Melanocyte of skin (primary cell): ENCODE results near the gene ZNF417. TPM values are rescaled to one million over a fixed set of nuclear protein-coding genes. Genes with fewer than 3 reads are reported as not detected.

Experiments used
- total RNA-seq, 2 donors: library from RNA; depleted of rRNA; stranded (reverse); fragments of >200 nt; gene quantifications; 2 replicates each; pipeline ENCODE4 v1.2.3, GENCODE V29; 2012

Gene ZNF417
- 1 to 10 TPM; 8.6 to 9.7 TPM for total RNA-seq

GRCh38 chr19:57916168-57916995 lies at the start of gene ZNF417:
Gene ZNF417 (minus strand): TSS chr19:57916592. CDS start chr19:57916411, 181 bp downstream.

GRCh38 chr19:57947419-57948134 lies 31.2 kb upstream of the ZNF417 start, which contains the start of gene ZNF256:
Gene ZNF256 (minus strand): TSS chr19:57947706. CDS start chr19:57947474, 232 bp downstream.

GRCh38 chr19:57934820-57935665 lies 18.7 kb upstream of the ZNF417 start, which contains the start of gene ZNF418:
Gene ZNF418 (minus strand): TSS chr19:57935402. CDS start chr19:57933822, 1,580 bp downstream.

GRCh38 chr19:57888560-57889231 lies 27.7 kb downstream of the ZNF417 start, which contains the start of gene ZNF814:
Gene ZNF814 (minus strand): TSS chr19:57889037. CDS start chr19:57888802, 235 bp downstream.

Other genes with a start within 250 kb of the ZNF417 start
- gene ZSCAN4, start 247.7 kb downstream of the ZNF417 start, total RNA-seq, result not detected
- 10 to 100 TPM in 1 of 2 donors, 1 to 10 TPM in 1; 6.9 to 11.7 TPM for gene ZNF551, start 234.6 kb downstream of the ZNF417 start, total RNA-seq
- 1 to 10 TPM; 2.7 to 5.9 TPM for gene ZNF154, start 207.4 kb downstream of the ZNF417 start, total RNA-seq
- 10 to 100 TPM in 1 of 2 donors, 1 to 10 TPM in 1; 9.7 to 12.0 TPM for gene ZNF671, start 189.0 kb downstream of the ZNF417 start, total RNA-seq
- 10 to 100 TPM; 14.7 to 15.5 TPM for gene ZNF776, start 169.8 kb downstream of the ZNF417 start, total RNA-seq
- gene ZNF586, start 146.9 kb downstream of the ZNF417 start, total RNA-seq, result 10 to 100 TPM in 1 of 2 donors, 1 to 10 TPM in 1; 9.6 to 12.0 TPM
- 1 to 10 TPM; 5.0 to 8.3 TPM for gene ZNF552, start 101.7 kb downstream of the ZNF417 start, total RNA-seq
- 10 to 100 TPM; 13.4 to 34.0 TPM for gene ZNF587B, start 86.3 kb downstream of the ZNF417 start, total RNA-seq
- 10 to 100 TPM; 21.0 to 29.0 TPM for gene ZNF587, start 66.7 kb downstream of the ZNF417 start, total RNA-seq
- 10 to 100 TPM in 1 of 2 donors, 1 to 10 TPM in 1; 9.6 to 12.7 TPM for gene ZNF814, start 27.6 kb downstream of the ZNF417 start, total RNA-seq
- gene ZNF418, start 18.8 kb upstream of the ZNF417 start, total RNA-seq, result 1 to 10 TPM; 3.1 to 6.3 TPM
- gene ZNF256, start 31.1 kb upstream of the ZNF417 start, total RNA-seq, result 1 to 10 TPM; 3.4 to 7.0 TPM
- gene C19orf18, start 57.9 kb upstream of the ZNF417 start, total RNA-seq, result under 1 TPM in 1 of 2 donors, not detected in 1; 0.34 TPM
- gene ZNF606, start 86.2 kb upstream of the ZNF417 start, total RNA-seq, result 10 to 100 TPM in 1 of 2 donors, 1 to 10 TPM in 1; 7.7 to 16.5 TPM
- not detected for gene ZSCAN1, start 117.4 kb upstream of the ZNF417 start, total RNA-seq
- 1 to 10 TPM; 2.7 to 3.4 TPM for gene ZNF135, start 142.7 kb upstream of the ZNF417 start, total RNA-seq
- 10 to 100 TPM; 16.0 to 22.7 TPM for gene ZSCAN18, start 181.6 kb upstream of the ZNF417 start, total RNA-seq
- 1 to 10 TPM; 8.0 to 8.3 TPM for gene ZNF329, start 234.2 kb upstream of the ZNF417 start, total RNA-seq